Measurements from ENCODE around the gene SNAPIN. TPM values are rescaled to one million over a fixed set of nuclear protein-coding genes. Genes with fewer than 3 reads are reported as not detected.

The SNAPIN gene
- total RNA-seq, 1 experiment from 2014 or later = 23.4 TPM

DNA sequence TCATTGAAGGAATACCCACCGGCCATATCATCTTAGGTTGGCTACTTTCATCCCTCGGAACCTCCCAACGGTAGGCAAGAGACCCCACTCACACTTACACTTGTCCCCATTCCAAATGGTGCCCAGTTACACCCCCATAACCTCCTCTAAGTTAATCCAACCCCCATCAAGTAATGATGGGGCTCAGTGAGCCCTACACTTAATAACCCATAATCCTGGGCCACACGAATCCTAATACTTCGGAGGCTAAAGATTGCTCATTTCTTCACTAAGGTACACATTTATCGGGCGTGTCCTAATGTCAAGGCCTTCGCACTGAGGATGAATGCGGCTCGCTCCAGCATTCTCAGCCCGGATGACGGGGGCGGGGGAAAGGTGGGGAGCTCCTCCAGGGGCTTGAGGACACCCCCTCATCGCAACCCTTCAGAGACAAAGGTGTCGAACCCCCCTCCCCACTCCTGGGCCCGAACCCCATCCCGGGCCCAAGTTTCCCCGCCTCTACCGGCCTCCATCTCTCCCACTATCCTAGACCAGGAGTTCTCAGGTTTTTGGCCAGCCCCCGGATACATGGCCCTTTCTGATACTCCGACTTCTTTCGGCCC, 11.9 kb downstream of the SNAPIN start (continued):
- no peak for TF ChIP-seq SOX15 (CRISPR knock-in tag; IDR thresholded peaks at IDR 0.05)
- TF ChIP-seq, protein P1, sequence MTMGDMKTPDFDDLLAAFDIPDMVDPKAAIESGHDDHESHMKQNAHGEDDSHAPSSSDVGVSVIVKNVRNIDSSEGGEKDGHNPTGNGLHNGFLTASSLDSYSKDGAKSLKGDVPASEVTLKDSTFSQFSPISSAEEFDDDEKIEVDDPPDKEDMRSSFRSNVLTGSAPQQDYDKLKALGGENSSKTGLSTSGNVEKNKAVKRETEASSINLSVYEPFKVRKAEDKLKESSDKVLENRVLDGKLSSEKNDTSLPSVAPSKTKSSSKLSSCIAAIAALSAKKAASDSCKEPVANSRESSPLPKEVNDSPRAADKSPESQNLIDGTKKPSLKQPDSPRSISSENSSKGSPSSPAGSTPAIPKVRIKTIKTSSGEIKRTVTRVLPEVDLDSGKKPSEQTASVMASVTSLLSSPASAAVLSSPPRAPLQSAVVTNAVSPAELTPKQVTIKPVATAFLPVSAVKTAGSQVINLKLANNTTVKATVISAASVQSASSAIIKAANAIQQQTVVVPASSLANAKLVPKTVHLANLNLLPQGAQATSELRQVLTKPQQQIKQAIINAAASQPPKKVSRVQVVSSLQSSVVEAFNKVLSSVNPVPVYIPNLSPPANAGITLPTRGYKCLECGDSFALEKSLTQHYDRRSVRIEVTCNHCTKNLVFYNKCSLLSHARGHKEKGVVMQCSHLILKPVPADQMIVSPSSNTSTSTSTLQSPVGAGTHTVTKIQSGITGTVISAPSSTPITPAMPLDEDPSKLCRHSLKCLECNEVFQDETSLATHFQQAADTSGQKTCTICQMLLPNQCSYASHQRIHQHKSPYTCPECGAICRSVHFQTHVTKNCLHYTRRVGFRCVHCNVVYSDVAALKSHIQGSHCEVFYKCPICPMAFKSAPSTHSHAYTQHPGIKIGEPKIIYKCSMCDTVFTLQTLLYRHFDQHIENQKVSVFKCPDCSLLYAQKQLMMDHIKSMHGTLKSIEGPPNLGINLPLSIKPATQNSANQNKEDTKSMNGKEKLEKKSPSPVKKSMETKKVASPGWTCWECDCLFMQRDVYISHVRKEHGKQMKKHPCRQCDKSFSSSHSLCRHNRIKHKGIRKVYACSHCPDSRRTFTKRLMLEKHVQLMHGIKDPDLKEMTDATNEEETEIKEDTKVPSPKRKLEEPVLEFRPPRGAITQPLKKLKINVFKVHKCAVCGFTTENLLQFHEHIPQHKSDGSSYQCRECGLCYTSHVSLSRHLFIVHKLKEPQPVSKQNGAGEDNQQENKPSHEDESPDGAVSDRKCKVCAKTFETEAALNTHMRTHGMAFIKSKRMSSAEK (CRISPR knock-in tag; IDR thresholded peaks at IDR 0.05; ENCODE audit: borderline replicate concordance) = no peak

DNA sequence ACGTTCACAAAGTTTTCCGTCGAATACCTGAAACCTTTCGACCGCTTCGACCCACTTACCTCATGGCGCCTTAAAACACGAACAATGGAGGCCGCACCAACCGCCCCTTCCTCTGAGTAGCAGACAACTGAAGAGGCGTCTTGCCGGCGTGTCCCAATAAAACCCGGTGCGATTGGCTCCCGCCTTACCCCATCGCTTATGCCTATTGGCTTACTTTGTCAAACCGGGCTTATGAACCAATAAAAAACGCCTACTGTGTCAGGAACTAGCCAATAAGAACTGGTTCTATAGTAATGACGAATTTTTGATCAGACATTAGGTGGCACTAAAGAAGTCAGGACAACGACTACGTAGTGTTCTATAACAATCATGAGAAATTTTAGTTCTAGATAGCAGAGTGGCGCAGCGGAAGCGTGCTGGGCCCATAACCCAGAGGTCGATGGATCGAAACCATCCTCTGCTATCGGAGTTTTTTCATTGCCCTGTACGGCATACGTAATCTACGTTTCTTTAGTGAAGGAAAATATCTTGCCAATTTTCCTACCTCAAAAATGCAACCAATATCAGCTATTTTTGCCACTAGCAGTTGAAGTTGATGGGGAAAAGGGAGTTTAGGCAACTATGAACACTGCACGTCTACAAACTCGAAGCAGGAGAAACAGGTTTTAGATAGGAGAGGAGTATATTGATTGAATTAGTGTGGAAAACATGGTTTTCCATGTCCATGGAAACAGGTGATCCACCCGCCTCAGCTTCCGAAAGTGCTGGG, 12.5 kb downstream of the SNAPIN start, which contains the start of gene ILF2:
ILF2 (minus strand) TSS at position 135 of the 769 bp plus-strand sequence; CDS start at position 64, 71 bp downstream.
- CTCF ChIA-PET = interaction anchor here (0.8 to 1.7 kb wide), 4 partner anchors 53 to 104 kb away, joined by 3 to 7 read pairs (median 6); partner anchors contain the start of gene SLC27A3
- no peak within 1 kb of the TSS for H3K4me3 Mint-ChIP-seq
- TF ChIP-seq NR2C2 (CRISPR knock-in tag; IDR thresholded peaks at IDR 0.05) = no peak
- TF ChIP-seq CREM (CRISPR knock-in tag; IDR thresholded peaks at IDR 0.05) = no peak
- TF ChIP-seq, protein P2, sequence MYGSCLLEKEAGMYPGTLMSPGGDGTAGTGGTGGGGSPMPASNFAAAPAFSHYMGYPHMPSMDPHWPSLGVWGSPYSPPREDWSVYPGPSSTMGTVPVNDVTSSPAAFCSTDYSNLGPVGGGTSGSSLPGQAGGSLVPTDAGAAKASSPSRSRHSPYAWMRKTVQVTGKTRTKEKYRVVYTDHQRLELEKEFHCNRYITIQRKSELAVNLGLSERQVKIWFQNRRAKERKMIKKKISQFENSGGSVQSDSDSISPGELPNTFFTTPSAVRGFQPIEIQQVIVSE (CRISPR knock-in tag; IDR thresholded peaks at IDR 0.05; ENCODE audit: borderline replicate concordance) = peak; percentile 89
- TF ChIP-seq, protein P3, sequence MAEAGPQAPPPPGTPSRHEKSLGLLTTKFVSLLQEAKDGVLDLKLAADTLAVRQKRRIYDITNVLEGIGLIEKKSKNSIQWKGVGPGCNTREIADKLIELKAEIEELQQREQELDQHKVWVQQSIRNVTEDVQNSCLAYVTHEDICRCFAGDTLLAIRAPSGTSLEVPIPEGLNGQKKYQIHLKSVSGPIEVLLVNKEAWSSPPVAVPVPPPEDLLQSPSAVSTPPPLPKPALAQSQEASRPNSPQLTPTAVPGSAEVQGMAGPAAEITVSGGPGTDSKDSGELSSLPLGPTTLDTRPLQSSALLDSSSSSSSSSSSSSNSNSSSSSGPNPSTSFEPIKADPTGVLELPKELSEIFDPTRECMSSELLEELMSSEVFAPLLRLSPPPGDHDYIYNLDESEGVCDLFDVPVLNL (CRISPR knock-in tag; IDR thresholded peaks at IDR 0.05; ENCODE audit: borderline replicate concordance, low read depth) = no peak
- TF ChIP-seq, protein P4, sequence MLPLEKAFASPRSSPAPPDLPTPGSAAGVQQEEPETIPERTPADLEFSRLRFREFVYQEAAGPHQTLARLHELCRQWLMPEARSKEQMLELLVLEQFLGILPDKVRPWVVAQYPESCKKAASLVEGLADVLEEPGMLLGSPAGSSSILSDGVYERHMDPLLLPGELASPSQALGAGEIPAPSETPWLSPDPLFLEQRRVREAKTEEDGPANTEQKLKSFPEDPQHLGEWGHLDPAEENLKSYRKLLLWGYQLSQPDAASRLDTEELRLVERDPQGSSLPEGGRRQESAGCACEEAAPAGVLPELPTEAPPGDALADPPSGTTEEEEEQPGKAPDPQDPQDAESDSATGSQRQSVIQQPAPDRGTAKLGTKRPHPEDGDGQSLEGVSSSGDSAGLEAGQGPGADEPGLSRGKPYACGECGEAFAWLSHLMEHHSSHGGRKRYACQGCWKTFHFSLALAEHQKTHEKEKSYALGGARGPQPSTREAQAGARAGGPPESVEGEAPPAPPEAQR (CRISPR knock-in tag; IDR thresholded peaks at IDR 0.05) = no peak
- no peak for TF ChIP-seq PRRX2 (CRISPR knock-in tag; IDR thresholded peaks at IDR 0.05)
- TF ChIP-seq RELA (CRISPR knock-in tag; IDR thresholded peaks at IDR 0.05; ENCODE audit: borderline replicate concordance) = no peak
- peak; percentile 49; the same call in 1 of the 2 replicates for TF ChIP-seq ETV6 (CRISPR knock-in tag; IDR thresholded peaks at IDR 0.05)
- TF ChIP-seq, protein P5, sequence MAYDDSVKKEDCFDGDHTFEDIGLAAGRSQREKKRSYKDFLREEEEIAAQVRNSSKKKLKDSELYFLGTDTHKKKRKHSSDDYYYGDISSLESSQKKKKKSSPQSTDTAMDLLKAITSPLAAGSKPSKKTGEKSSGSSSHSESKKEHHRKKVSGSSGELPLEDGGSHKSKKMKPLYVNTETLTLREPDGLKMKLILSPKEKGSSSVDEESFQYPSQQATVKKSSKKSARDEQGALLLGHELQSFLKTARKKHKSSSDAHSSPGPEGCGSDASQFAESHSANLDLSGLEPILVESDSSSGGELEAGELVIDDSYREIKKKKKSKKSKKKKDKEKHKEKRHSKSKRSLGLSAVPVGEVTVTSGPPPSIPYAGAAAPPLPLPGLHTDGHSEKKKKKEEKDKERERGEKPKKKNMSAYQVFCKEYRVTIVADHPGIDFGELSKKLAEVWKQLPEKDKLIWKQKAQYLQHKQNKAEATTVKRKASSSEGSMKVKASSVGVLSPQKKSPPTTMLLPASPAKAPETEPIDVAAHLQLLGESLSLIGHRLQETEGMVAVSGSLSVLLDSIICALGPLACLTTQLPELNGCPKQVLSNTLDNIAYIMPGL (CRISPR knock-in tag; IDR thresholded peaks at IDR 0.05) = peak; percentile 83
- no peak; the same call in 1 of the 2 replicates for TF ChIP-seq EMX1 (CRISPR knock-in tag; IDR thresholded peaks at IDR 0.05)
- TF ChIP-seq GRHL2 (CRISPR knock-in tag; IDR thresholded peaks at IDR 0.05; ENCODE audit: insufficient replicate concordance, severe bottlenecking) = no peak
- TF ChIP-seq, protein P6, sequence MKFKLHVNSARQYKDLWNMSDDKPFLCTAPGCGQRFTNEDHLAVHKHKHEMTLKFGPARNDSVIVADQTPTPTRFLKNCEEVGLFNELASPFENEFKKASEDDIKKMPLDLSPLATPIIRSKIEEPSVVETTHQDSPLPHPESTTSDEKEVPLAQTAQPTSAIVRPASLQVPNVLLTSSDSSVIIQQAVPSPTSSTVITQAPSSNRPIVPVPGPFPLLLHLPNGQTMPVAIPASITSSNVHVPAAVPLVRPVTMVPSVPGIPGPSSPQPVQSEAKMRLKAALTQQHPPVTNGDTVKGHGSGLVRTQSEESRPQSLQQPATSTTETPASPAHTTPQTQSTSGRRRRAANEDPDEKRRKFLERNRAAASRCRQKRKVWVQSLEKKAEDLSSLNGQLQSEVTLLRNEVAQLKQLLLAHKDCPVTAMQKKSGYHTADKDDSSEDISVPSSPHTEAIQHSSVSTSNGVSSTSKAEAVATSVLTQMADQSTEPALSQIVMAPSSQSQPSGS (CRISPR knock-in tag; IDR thresholded peaks at IDR 0.05; ENCODE audit: borderline replicate concordance, low read depth) = no peak
- 0 out of 2 replicates have a peak, but pooled peaks have one; percentile 63 for TF ChIP-seq MYBL2 (CRISPR knock-in tag; IDR thresholded peaks at IDR 0.05)
- TF ChIP-seq ZNF317 (CRISPR knock-in tag; IDR thresholded peaks at IDR 0.05; ENCODE audit: borderline replicate concordance, low read depth) = no peak
- TF ChIP-seq, protein P7, sequence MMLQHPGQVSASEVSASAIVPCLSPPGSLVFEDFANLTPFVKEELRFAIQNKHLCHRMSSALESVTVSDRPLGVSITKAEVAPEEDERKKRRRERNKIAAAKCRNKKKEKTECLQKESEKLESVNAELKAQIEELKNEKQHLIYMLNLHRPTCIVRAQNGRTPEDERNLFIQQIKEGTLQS (CRISPR knock-in tag; conservative IDR thresholded peaks at IDR 0.05) = no peak
- TF ChIP-seq TEAD1 (CRISPR knock-in tag; IDR thresholded peaks at IDR 0.05) = peak; percentile 63; the same call in 1 of the 2 replicates
- TF ChIP-seq, protein P8, sequence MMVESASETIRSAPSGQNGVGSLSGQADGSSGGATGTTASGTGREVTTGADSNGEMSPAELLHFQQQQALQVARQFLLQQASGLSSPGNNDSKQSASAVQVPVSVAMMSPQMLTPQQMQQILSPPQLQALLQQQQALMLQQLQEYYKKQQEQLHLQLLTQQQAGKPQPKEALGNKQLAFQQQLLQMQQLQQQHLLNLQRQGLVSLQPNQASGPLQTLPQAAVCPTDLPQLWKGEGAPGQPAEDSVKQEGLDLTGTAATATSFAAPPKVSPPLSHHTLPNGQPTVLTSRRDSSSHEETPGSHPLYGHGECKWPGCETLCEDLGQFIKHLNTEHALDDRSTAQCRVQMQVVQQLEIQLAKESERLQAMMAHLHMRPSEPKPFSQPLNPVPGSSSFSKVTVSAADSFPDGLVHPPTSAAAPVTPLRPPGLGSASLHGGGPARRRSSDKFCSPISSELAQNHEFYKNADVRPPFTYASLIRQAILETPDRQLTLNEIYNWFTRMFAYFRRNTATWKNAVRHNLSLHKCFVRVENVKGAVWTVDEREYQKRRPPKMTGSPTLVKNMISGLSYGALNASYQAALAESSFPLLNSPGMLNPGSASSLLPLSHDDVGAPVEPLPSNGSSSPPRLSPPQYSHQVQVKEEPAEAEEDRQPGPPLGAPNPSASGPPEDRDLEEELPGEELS (CRISPR knock-in tag; IDR thresholded peaks at IDR 0.05) = no peak
- TF ChIP-seq RORB (CRISPR knock-in tag; IDR thresholded peaks at IDR 0.05) = peak; percentile 29; the same call in 1 of the 2 replicates
- no peak for TF ChIP-seq NFE2L1 (CRISPR knock-in tag; IDR thresholded peaks at IDR 0.05)

More for the DNA sequence above, 12.5 kb downstream of the SNAPIN start, which contains the start of gene ILF2:
- no peaks in the 10 kb centered on the region for H3K9me3 Mint-ChIP-seq
- peak within 1 kb of the TSS; percentile 84 for H3K27ac Mint-ChIP-seq
- POLR2A ChIA-PET = interaction anchor here (1.0 to 1.8 kb wide), 2 partner anchors 37 to 105 kb away, joined by 3 to 9 read pairs; partner anchors contain the start of gene CHTOP
- H3K36me3 Mint-ChIP-seq = peaks cover 44% of the 10 kb centered on the region
- DNase-seq (ENCODE audit: low spot score) = peak; percentile 97
- H3K27me3 Mint-ChIP-seq (ENCODE audit: low read depth) = no peaks in the 10 kb centered on the region
- peak; percentile 91 for ATAC-seq
- peaks cover 14% of the 10 kb centered on the region for H3K4me1 Mint-ChIP-seq

All from WTC11 (cell line).